ENCODE data around the gene COA1.
"Not testable (repeated sequence)": the region's sequence is repeated elsewhere in the genome, so short reads cannot be mapped to it uniquely, and the experiment has no call there.

Gene COA1

GRCh38 chr7:43596426-43596825 lies 132.9 kb downstream of the COA1 start:
- not testable (repeated sequence) for DNase-seq (ENCODE audit: low read depth in 1 of 2, low spot score in 1 of 2)

GRCh38 chr7:43594020-43594419 lies 135.3 kb downstream of the COA1 start:
- DNase-seq (ENCODE audit: low read depth in 1 of 2, low spot score in 1 of 2), result no peak

- no peak for DNase-seq (ENCODE audit: low read depth in 1 of 2, low spot score in 1 of 2)
Observed at GRCh38 chr7:43593010-43593409, 136.3 kb downstream of the COA1 start.

GRCh38 chr7:43592326-43592725 lies 137.0 kb downstream of the COA1 start:
- DNase-seq (ENCODE audit: low read depth in 1 of 2, low spot score in 1 of 2), result no peak

- DNase-seq (ENCODE audit: low read depth in 1 of 2, low spot score in 1 of 2), result no peak
Observed at GRCh38 chr7:43591558-43592180, 137.7 kb downstream of the COA1 start.

- DNase-seq (ENCODE audit: low read depth in 1 of 2, low spot score in 1 of 2), result no peak
Observed at GRCh38 chr7:43590862-43591557, 138.3 kb downstream of the COA1 start.

GRCh38 chr7:43589728-43590127 lies 139.6 kb downstream of the COA1 start:
- DNase-seq (ENCODE audit: low read depth in 1 of 2, low spot score in 1 of 2), result no peak

Measured in activated T-helper 1 cell treated with anti-CD3 and anti-CD28 coated beads, Interleukin-2, amount 50 U/mL, for 16 hours (primary cell).